HepG2 (cell line): ENCODE data around the gene IGFALS. TPM values are rescaled to one million over a fixed set of nuclear protein-coding genes. Genes with fewer than 3 reads are reported as not detected.

ENCODE experiments used
- ATF7-NPFF ChIP-seq: sonication (generic); formaldehyde crosslinking; IDR thresholded peaks from 2 replicates; pipeline ENCODE4 v1.8.1; 2023; ENCODE audit warnings: mild to moderate bottlenecking, low read depth, missing genetic modification reagents, moderate library complexity
- DBP ChIP-seq: sonication (generic); formaldehyde crosslinking; IDR thresholded peaks from 2 replicates; pipeline ENCODE4 v1.4.0; 2020; ENCODE audit warnings: missing genetic modification reagents; ENCODE audit errors: not compliant biosample characterization
- FOXA3 ChIP-seq: IDR thresholded peaks from 2 replicates; pipeline ENCODE4 v1.6.1; 2016; ENCODE audit warnings: missing genetic modification reagents, missing compliant biosample characterization
- FOXC1 ChIP-seq: sonication (generic); formaldehyde crosslinking; IDR thresholded peaks from 2 replicates; pipeline ENCODE4 v1.8.0; 2022; ENCODE audit warnings: mild to moderate bottlenecking, missing genetic modification reagents, borderline replicate concordance
- HDAC2 ChIP-seq: sonication (generic); formaldehyde crosslinking; IDR thresholded peaks from 2 replicates; pipeline ENCODE4 v1.4.0; 2020; ENCODE audit warnings: missing genetic modification reagents
- POLR2AphosphoS2 ChIP-seq: IDR thresholded peaks from 2 replicates; pipeline ENCODE4 v1.6.1; 2011; ENCODE audit warnings: low read depth, low read length, improper control_type of control experiment
- POLR2AphosphoS5 ChIP-seq: IDR thresholded peaks from 2 replicates; pipeline ENCODE4 v1.6.1; 2012; ENCODE audit warnings: low read depth, low read length
- RBM22 ChIP-seq: fragments of 200-400 bp; formaldehyde crosslinking; optimal IDR thresholded peaks from 2 replicates; pipeline ENCODE3; 2017; ENCODE audit warnings: mild to moderate bottlenecking, low read length, moderate library complexity
- RNF2 ChIP-seq: fragments of 450-650 bp; conservative IDR thresholded peaks from 2 replicates; pipeline ENCODE4 v1.6.1; 2016; ENCODE audit warnings: low read depth
- SAFB2 ChIP-seq: sonication (generic); formaldehyde crosslinking; IDR thresholded peaks from 2 replicates; pipeline ENCODE4 v1.5.1; 2020; ENCODE audit warnings: missing genetic modification reagents, low read depth, mild to moderate bottlenecking, borderline replicate concordance
- TCF7L2 ChIP-seq: IDR thresholded peaks from 2 replicates; pipeline ENCODE4 v1.6.1; 2011; ENCODE audit warnings: mild to moderate bottlenecking, low read depth, low read length, moderate library complexity
- ZBTB21 ChIP-seq: sonication (generic); formaldehyde crosslinking; IDR thresholded peaks from 2 replicates; pipeline ENCODE4 v1.4.0; 2020; ENCODE audit warnings: missing genetic modification reagents
- ZBTB7B ChIP-seq: sonication (generic); formaldehyde crosslinking; IDR thresholded peaks from 2 replicates; pipeline ENCODE4 v1.4.0; 2020; ENCODE audit warnings: missing genetic modification reagents
- ZFP36 ChIP-seq: fragments of 150-350 bp; IDR thresholded peaks from 2 replicates; pipeline ENCODE4 v1.6.1; 2018; ENCODE audit warnings: borderline replicate concordance, low read length, low read depth; ENCODE audit not compliant: partially characterized antibody
- ZMYM2 ChIP-seq: sonication (generic); formaldehyde crosslinking; IDR thresholded peaks from 2 replicates; pipeline ENCODE4 v1.8.0; 2022; ENCODE audit warnings: mild to moderate bottlenecking, missing genetic modification reagents
- ZMYM3 ChIP-seq: sonication (generic); formaldehyde crosslinking; IDR thresholded peaks from 2 replicates; pipeline ENCODE4 v1.5.1; 2020; ENCODE audit warnings: mild to moderate bottlenecking, missing genetic modification reagents
- ZNF121 ChIP-seq: sonication (generic); formaldehyde crosslinking; IDR thresholded peaks from 2 replicates; pipeline ENCODE4 v1.5.0; 2020; ENCODE audit warnings: mild to moderate bottlenecking, missing genetic modification reagents
- ZNF337 ChIP-seq: sonication (generic); formaldehyde crosslinking; IDR thresholded peaks from 2 replicates; pipeline ENCODE4 v1.5.1; 2020; ENCODE audit warnings: missing genetic modification reagents, low read depth, mild to moderate bottlenecking, borderline replicate concordance
- ZNF549 ChIP-seq: sonication (generic); formaldehyde crosslinking; IDR thresholded peaks from 2 replicates; pipeline ENCODE4 v1.5.0; 2020; ENCODE audit warnings: missing genetic modification reagents
- ZNF772 ChIP-seq: sonication (generic); formaldehyde crosslinking; IDR thresholded peaks from 2 replicates; pipeline ENCODE4 v1.5.0; 2020; ENCODE audit warnings: mild to moderate bottlenecking, missing genetic modification reagents
- polyA plus RNA-seq, 8 experiments: library from polyadenylated mRNA; depleted of rRNA in 3 of 8; stranded (reverse) in 7 of 8; unstranded in 1 of 8; fragments of >200 nt; fragmentation: Illumina TruSeq in 4 of 8; extraction: Trizol in 4 of 8; gene quantifications; 2 replicates each; pipeline versions ENCODE4 v1.2.1 to v1.2.3, GENCODE V29; 2011 to 2016; ENCODE audit warnings: low read depth in 4 of 8, missing spikeins in 1 of 8, mixed read lengths in 1 of 8; ENCODE audit not compliant: insufficient read depth in 1 of 8
- total RNA-seq, 5 experiments: library from RNA; depleted of rRNA; stranded (reverse); fragments of >200 nt; fragmentation: Illumina TruSeq; extraction: Trizol; gene quantifications; 2 replicates each; pipeline ENCODE4 v1.2.3, GENCODE V29; 2016; ENCODE audit warnings: low read depth in 1 of 5
- TF ChIP-seq, protein P1 (sequence below): sonication (generic); formaldehyde crosslinking; IDR thresholded peaks from 2 replicates; pipeline ENCODE4 v1.5.1; 2020; ENCODE audit warnings: mild to moderate bottlenecking, missing genetic modification reagents, moderate library complexity
- TF ChIP-seq, protein P2 (sequence below): sonication (generic); formaldehyde crosslinking; IDR thresholded peaks from 2 replicates; pipeline ENCODE4 v1.4.0; 2020; ENCODE audit warnings: missing genetic modification reagents
- TF ChIP-seq, protein P3 (sequence below): IDR thresholded peaks from 2 replicates; pipeline ENCODE4 v1.6.1; 2016; ENCODE audit warnings: low read depth, control low read depth

The IGFALS gene
- total and polyA plus RNA-seq, 2 of the 13 experiments (the other 11 are each of a cell fraction or from before 2014, with no cell fraction given), result 0.34 to 2.4 TPM

- TF ChIP-seq, protein P1, sequence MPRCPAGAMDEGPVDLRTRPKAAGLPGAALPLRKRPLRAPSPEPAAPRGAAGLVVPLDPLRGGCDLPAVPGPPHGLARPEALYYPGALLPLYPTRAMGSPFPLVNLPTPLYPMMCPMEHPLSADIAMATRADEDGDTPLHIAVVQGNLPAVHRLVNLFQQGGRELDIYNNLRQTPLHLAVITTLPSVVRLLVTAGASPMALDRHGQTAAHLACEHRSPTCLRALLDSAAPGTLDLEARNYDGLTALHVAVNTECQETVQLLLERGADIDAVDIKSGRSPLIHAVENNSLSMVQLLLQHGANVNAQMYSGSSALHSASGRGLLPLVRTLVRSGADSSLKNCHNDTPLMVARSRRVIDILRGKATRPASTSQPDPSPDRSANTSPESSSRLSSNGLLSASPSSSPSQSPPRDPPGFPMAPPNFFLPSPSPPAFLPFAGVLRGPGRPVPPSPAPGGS (CRISPR knock-in tag), result no peak
- peak; percentile 38 for TF ChIP-seq DBP (CRISPR knock-in tag)
- TF ChIP-seq HDAC2 (CRISPR knock-in tag), result peak; percentile 73
- TF ChIP-seq FOXC1, result no peak
- no peak for TF ChIP-seq ZBTB21 (CRISPR knock-in tag)
- TF ChIP-seq POLR2AphosphoS2, result no peak
- TF ChIP-seq RNF2, result no peak
- TF ChIP-seq, protein P2, sequence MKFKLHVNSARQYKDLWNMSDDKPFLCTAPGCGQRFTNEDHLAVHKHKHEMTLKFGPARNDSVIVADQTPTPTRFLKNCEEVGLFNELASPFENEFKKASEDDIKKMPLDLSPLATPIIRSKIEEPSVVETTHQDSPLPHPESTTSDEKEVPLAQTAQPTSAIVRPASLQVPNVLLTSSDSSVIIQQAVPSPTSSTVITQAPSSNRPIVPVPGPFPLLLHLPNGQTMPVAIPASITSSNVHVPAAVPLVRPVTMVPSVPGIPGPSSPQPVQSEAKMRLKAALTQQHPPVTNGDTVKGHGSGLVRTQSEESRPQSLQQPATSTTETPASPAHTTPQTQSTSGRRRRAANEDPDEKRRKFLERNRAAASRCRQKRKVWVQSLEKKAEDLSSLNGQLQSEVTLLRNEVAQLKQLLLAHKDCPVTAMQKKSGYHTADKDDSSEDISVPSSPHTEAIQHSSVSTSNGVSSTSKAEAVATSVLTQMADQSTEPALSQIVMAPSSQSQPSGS (CRISPR knock-in tag), result peak; percentile 56; the same call in 1 of the 2 replicates
- TF ChIP-seq POLR2AphosphoS5, result peak; percentile 47
- TF ChIP-seq ZNF549, result no peak
- TF ChIP-seq ZNF337 (CRISPR knock-in tag), result no peak
- TF ChIP-seq, protein P3, sequence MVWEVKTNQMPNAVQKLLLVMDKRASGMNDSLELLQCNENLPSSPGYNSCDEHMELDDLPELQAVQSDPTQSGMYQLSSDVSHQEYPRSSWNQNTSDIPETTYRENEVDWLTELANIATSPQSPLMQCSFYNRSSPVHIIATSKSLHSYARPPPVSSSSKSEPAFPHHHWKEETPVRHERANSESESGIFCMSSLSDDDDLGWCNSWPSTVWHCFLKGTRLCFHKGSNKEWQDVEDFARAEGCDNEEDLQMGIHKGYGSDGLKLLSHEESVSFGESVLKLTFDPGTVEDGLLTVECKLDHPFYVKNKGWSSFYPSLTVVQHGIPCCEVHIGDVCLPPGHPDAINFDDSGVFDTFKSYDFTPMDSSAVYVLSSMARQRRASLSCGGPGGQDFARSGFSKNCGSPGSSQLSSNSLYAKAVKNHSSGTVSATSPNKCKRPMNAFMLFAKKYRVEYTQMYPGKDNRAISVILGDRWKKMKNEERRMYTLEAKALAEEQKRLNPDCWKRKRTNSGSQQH (CRISPR knock-in tag), result peak; percentile 79; the same call in 1 of the 2 replicates
- peak; percentile 79 for TF ChIP-seq ZBTB7B (CRISPR knock-in tag)
- no peak for TF ChIP-seq RBM22
- 0 out of 2 replicates have a peak, but pooled peaks have one; percentile 54 for TF ChIP-seq SAFB2 (CRISPR knock-in tag)
- peak; percentile 88 for TF ChIP-seq FOXA3 (CRISPR knock-in tag)
- peak; percentile 40; the same call in 1 of the 2 replicates for TF ChIP-seq ZMYM2
- no peak for TF ChIP-seq ZFP36
- peak; percentile 94 for TF ChIP-seq ZNF121 (CRISPR knock-in tag)
- TF ChIP-seq ZMYM3 (CRISPR knock-in tag), result peak; percentile 84
- TF ChIP-seq ZNF772 (CRISPR knock-in tag), result peak; percentile 81; the same call in 1 of the 2 replicates
- TF ChIP-seq ATF7-NPFF (CRISPR knock-in tag), result peak; percentile 29; the same call in 1 of the 2 replicates
- no peak; the same call in 1 of the 2 replicates for TF ChIP-seq TCF7L2
Observed at GRCh38 chr16:1832838-1833454, 39.4 kb upstream of the IGFALS start (continued).
